ENCODE measurements around the gene PCBD1.
A peak's percentile ranks its signal among the peaks of the same experiment; 100 is the strongest.

- TF ChIP-seq CTCF (IDR thresholded peaks at IDR 0.05) = peak; percentile 88
- no peak for TF ChIP-seq EZH2 (IDR thresholded peaks at IDR 0.05; ENCODE audit: borderline replicate concordance, insufficient read depth, low read depth, low read length, poor library complexity, severe bottlenecking)
Observed at GRCh38 chr10:70925377-70926225, 37.2 kb upstream of the PCBD1 start.
